ENCODE measurements around the gene TXNRD2. TPM values are rescaled to one million over a fixed set of nuclear protein-coding genes. Genes with fewer than 3 reads are reported as not detected.
A peak's percentile ranks its signal among the peaks of the same experiment; 100 is the strongest.

Gene TXNRD2
- total RNA-seq, 1 donor from 2014 or later: 5.8 TPM

GRCh38 chr22:19863571-19863970 lies 78.0 kb downstream of the TXNRD2 start:
- no peak for TF ChIP-seq CTCF (conservative IDR thresholded peaks at IDR 0.05; ENCODE audit: low read depth, low read length)
- no peak for DNase-seq (ENCODE audit: low read depth)
- H3K4me3 ChIP-seq (ENCODE audit: low read depth, low read length): no peak overlapping the region

- no peak for TF ChIP-seq CTCF (conservative IDR thresholded peaks at IDR 0.05; ENCODE audit: low read depth, low read length)
- no peak for DNase-seq (ENCODE audit: low read depth)
- no peak overlapping the region for H3K4me3 ChIP-seq (ENCODE audit: low read depth, low read length)
Measured at GRCh38 chr22:19862619-19863246, 78.9 kb downstream of the TXNRD2 start.

- H3K4me3 ChIP-seq (ENCODE audit: low read depth, low read length): no peak overlapping the region
- no peak for TF ChIP-seq CTCF (conservative IDR thresholded peaks at IDR 0.05; ENCODE audit: low read depth, low read length)
- DNase-seq (ENCODE audit: low read depth): no peak
Measured at GRCh38 chr22:19859861-19860510, 81.6 kb downstream of the TXNRD2 start.

- DNase-seq (ENCODE audit: low read depth): no peak
- no peak for TF ChIP-seq CTCF (conservative IDR thresholded peaks at IDR 0.05; ENCODE audit: low read depth, low read length)
- no peak overlapping the region for H3K4me3 ChIP-seq (ENCODE audit: low read depth, low read length)
Measured at GRCh38 chr22:19857382-19857781, 84.2 kb downstream of the TXNRD2 start.

GRCh38 chr22:19855504-19856409 lies 85.9 kb downstream of the TXNRD2 start:
- TF ChIP-seq CTCF (conservative IDR thresholded peaks at IDR 0.05; ENCODE audit: low read depth, low read length): no peak
- DNase-seq (ENCODE audit: low read depth): no peak
- peak overlapping the region; percentile 94 for H3K4me3 ChIP-seq (ENCODE audit: low read depth, low read length)

- peak; percentile 49 for DNase-seq (ENCODE audit: low read depth)
- no peak for TF ChIP-seq CTCF (conservative IDR thresholded peaks at IDR 0.05; ENCODE audit: low read depth, low read length)
- peak within 1 kb of the TSS; percentile 94 for H3K4me3 ChIP-seq (ENCODE audit: low read depth, low read length)
Measured at GRCh38 chr22:19854778-19855503, 86.7 kb downstream of the TXNRD2 start, which contains the start of the genes GNB1L and RTL10. Gene GNB1L, minus strand, starts transcription at chr22:19854874. Its CDS starts 33,519 bp downstream, at chr22:19821355. Gene RTL10, minus strand, starts transcription at chr22:19854874. Its CDS starts 2,613 bp downstream, at chr22:19852261.
